Upper lobe of left lung (tissue), 6 donors: Measurements from ENCODE around the gene ARFRP1. TPM values are rescaled to one million over a fixed set of nuclear protein-coding genes. Genes with fewer than 3 reads are reported as not detected.

Experiments
- ATAC-seq, 2 donors: fragments of 200-7000 bp; cut with Tn5 transposase; one replicate each; pipeline ENCODE4 v1.9.1; 2022; ENCODE audit warnings: mild to moderate bottlenecking in 2 of 2, moderate library complexity in 2 of 2; ENCODE audit not compliant: low FRiP score in 2 of 2
- DNase-seq, 2 donors: peaks; one replicate each; pipeline ENCODE4 v3.0.0-alpha.2; 2019 to 2020
- H3K27ac ChIP-seq, 4 donors: fragments of 200-600 bp; sonication (generic); one replicate each; pipeline ENCODE4 v1.5.1; 2016 to 2019
- H3K27me3 ChIP-seq, 4 donors: fragments of 200-600 bp; sonication (generic); one replicate each; pipeline ENCODE4 v1.5.1; 2017 to 2019
- H3K36me3 ChIP-seq, 4 donors: fragments of 200-600 bp; sonication (generic); one replicate each; pipeline ENCODE4 v1.5.1; 2016 to 2019
- H3K4me1 ChIP-seq, 4 donors: fragments of 200-600 bp; sonication (generic); one replicate each; pipeline ENCODE4 v1.5.1; 2018 to 2019
- H3K4me3 ChIP-seq, 4 donors: fragments of 200-600 bp; sonication (generic); one replicate each; pipeline ENCODE4 v1.5.1; 2017 to 2019; ENCODE audit warnings: mild to moderate bottlenecking in 2 of 4, moderate library complexity in 1 of 4
- H3K9me3 ChIP-seq, 4 donors: fragments of 200-600 bp; sonication (generic); one replicate each; pipeline ENCODE4 v1.5.1; 2018 to 2019
- EP300 ChIP-seq, 4 donors: sonication (generic); formaldehyde crosslinking; IDR thresholded peaks; one replicate each; pipeline ENCODE4 v1.5.1; 2017; ENCODE audit warnings: antibody characterized with exemption in 4 of 4, control low read depth in 2 of 4
- POLR2A ChIP-seq, 4 donors: fragments of 450-650 bp; IDR thresholded peaks; one replicate each; pipeline ENCODE4 v1.5.1; 2016 to 2017; ENCODE audit warnings: antibody characterized with exemption in 4 of 4, mild to moderate bottlenecking in 2 of 4
- POLR2AphosphoS5 ChIP-seq, 2 donors: sonication (generic); formaldehyde crosslinking; IDR thresholded peaks; one replicate each; pipeline ENCODE4 v1.5.1; 2017; ENCODE audit warnings: antibody characterized with exemption in 2 of 2
- WGBS, 2 donors: methylation state at CpG; one replicate each; pipeline ENCODE4 v1.1.5; 2017 to 2018; 5-methylcytosine and 5-hydroxymethylcytosine counted together
- total RNA-seq, 6 donors: library from RNA; depleted of rRNA in 4 of 6; stranded (reverse); fragments of >200 nt in 4 of 6; gene quantifications; one replicate each; pipeline versions ENCODE4 v1.1.0 to v1.2.1, GENCODE V29; 2016 to 2021
- TF ChIP-seq, protein P1 (sequence below), 6 experiments: fragments of 450-650 bp in 4 of 6; fragments of 200-600 bp in 2 of 6; sonication (generic) in 2 of 6; IDR thresholded peaks; one replicate each; pipeline ENCODE4 v1.5.1; 2016 to 2019; ENCODE audit warnings: antibody characterized with exemption in 6 of 6
- donor health status: DM: no; HTN: no; CAD: no; lungs with moderate emphysema.
- donor health status: DM: no; HTN: yes; CAD: no; lungs with severe emphysema.

The ARFRP1 gene
- total RNA-seq, 6 donors from 2014 or later = 26.8 to 56.4 (median 46.3) TPM

DNA sequence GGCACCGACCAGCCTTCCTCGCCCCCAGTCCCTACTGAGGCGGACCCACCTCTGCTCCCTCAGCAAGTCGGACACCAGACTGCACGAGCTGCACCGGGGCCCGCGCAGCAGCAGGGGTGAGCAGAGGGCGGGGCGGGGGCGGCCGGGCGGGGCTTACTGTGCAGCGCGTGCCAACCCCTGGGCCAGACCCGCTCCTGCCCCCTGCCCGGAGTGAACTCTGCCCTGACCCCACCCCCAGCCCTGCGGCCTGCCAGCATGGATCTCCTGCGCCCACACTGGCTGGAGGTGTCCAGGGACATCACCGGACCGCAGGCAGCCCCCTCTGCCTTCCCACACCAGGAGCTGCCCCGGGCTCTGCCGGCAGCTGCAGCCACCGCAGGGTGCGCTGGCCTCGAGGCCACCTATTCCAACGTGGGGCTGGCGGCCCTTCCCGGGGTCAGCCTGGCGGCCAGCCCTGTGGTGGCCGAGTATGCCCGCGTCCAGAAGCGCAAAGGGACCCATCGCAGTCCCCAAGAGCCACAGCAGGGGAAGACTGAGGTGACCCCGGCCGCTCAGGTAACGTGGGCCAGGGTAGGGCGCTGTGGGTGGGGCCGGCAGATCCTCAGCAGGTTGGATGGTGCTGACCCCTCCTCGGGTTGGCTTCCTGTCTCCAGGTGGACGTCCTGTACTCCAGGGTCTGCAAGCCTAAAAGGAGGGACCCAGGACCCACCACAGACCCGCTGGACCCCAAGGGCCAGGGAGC, 30.3 kb upstream of the ARFRP1 start:
- Histone ChIP-seq H3K4me1 (peaks cover 38 to 57% (median 42%) of the 10 kb centered on the region in 4 donors), H3K4me3 (peak overlapping the region in 3 of 4 donors; percentile 36 to 70 (median 59)), H3K36me3 (peaks cover 3 to 50% (median 45%) of the 10 kb centered on the region in 4 donors), H3K27me3 (no peaks in the 10 kb centered on the region), H3K9me3 (no peaks in the 10 kb centered on the region), H3K27ac (peak overlapping the region; percentile 64 to 87 (median 85))
- WGBS, 2 donors = 34% methylated on average over 20 of the region's 43 CpGs; no CpG with 5 or more reads in 1 of the 2 donors
- TF ChIP-seq, protein P1, sequence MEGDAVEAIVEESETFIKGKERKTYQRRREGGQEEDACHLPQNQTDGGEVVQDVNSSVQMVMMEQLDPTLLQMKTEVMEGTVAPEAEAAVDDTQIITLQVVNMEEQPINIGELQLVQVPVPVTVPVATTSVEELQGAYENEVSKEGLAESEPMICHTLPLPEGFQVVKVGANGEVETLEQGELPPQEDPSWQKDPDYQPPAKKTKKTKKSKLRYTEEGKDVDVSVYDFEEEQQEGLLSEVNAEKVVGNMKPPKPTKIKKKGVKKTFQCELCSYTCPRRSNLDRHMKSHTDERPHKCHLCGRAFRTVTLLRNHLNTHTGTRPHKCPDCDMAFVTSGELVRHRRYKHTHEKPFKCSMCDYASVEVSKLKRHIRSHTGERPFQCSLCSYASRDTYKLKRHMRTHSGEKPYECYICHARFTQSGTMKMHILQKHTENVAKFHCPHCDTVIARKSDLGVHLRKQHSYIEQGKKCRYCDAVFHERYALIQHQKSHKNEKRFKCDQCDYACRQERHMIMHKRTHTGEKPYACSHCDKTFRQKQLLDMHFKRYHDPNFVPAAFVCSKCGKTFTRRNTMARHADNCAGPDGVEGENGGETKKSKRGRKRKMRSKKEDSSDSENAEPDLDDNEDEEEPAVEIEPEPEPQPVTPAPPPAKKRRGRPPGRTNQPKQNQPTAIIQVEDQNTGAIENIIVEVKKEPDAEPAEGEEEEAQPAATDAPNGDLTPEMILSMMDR (IDR thresholded peaks at IDR 0.05) = no peak
- TF ChIP-seq POLR2AphosphoS5 (IDR thresholded peaks at IDR 0.05) (no peak), EP300 (IDR thresholded peaks at IDR 0.05) (no peak), POLR2A (IDR thresholded peaks at IDR 0.05) (no peak)
- DNase-seq (peak in 1 of 2 donors; percentile 84), ATAC-seq (no peak)

DNA sequence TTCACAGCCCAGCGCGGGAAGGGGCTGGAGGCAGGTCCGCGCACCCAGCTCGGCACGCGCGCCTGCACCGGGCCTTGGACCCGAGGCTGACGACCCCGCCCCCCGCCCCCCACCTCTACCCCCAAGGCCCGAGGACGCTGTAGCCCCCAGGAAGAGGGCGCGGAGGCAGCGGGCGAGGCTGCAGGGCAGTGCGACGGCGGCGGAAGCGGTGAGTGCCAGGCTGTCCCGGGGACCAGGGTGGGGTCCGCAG, 29.8 kb upstream of the ARFRP1 start:
- Histone ChIP-seq H3K9me3 (no peaks in the 10 kb centered on the region), H3K27ac (peak overlapping the region in 3 of 4 donors; percentile 42 to 87 (median 86)), H3K36me3 (peaks cover 0 to 46% (median 40%) of the 10 kb centered on the region in 4 donors), H3K4me1 (peaks cover 38 to 57% (median 42%) of the 10 kb centered on the region in 4 donors), H3K4me3 (peak overlapping the region in 3 of 4 donors; percentile 36 to 70 (median 59)), H3K27me3 (no peaks in the 10 kb centered on the region)
- DNase-seq (peak in 1 of 2 donors; percentile 85), ATAC-seq (no peak)
- TF ChIP-seq, protein P1 (IDR thresholded peaks at IDR 0.05) = no peak
- TF ChIP-seq POLR2A (IDR thresholded peaks at IDR 0.05) (no peak), POLR2AphosphoS5 (IDR thresholded peaks at IDR 0.05) (no peak), EP300 (IDR thresholded peaks at IDR 0.05) (no peak)
- WGBS, 2 donors = 13% methylated on average over 8 of the region's 26 CpGs; no CpG with 5 or more reads in 1 of the 2 donors

DNA sequence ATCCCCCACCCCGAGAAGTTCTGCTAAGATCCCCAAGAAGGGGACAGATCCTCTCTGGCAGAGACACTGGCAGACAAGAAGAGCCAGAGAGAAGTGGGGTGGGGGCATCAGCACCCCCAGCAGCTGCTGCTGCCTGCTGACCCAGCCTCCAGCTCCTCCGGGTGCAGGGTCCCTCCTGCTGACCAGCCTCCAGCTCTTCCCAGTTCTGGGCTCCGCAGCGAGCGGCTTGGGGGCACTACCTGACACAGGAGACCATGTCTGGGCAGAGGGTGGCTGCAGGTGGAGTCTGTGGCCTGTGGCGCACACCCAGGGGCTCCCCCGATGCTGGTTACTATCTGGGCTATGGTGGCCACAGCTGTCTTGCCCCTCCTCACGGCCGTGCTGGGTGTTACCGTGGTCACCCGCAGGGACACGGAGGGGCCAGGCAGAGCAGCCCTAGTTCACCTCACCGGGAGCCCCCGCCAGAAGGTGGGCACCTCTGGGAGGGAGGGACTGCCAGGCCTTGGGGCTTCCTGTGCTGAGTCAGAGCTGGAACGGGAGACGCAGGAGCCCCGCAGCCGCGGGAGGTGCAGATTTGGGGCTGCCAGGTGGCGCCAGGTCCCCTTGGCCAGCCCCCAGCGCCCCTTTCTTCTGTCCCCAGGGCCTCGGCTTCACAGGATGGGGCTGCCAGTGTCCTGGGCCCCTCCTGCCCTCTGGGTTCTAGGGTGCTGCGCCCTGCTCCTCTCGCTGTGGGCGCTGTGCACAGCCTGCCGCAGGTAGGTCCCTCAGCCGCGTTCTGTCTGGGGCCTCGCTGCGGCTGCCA, 29.3 kb upstream of the ARFRP1 start:
- peak overlapping the region; percentile 18 to 87 (median 64) for H3K27ac ChIP-seq
- DNase-seq = peak in 1 of 2 donors; percentile 80
- H3K4me3 ChIP-seq = peak overlapping the region in 3 of 4 donors; percentile 36 to 70 (median 59)
- WGBS, 2 donors = 40 to 42% methylated on average over 3 to 18 of the region's 30 CpGs
- peaks cover 38 to 57% (median 41%) of the 10 kb centered on the region in 4 donors for H3K4me1 ChIP-seq
- no peak for ATAC-seq
- H3K9me3 ChIP-seq = no peaks in the 10 kb centered on the region
- no peaks in the 10 kb centered on the region for H3K27me3 ChIP-seq
- H3K36me3 ChIP-seq = peaks cover 0 to 40% (median 36%) of the 10 kb centered on the region in 4 donors
- no peak for TF ChIP-seq EP300 (IDR thresholded peaks at IDR 0.05)
- no peak for TF ChIP-seq POLR2AphosphoS5 (IDR thresholded peaks at IDR 0.05)
- TF ChIP-seq, protein P1 (IDR thresholded peaks at IDR 0.05) = no peak
- no peak for TF ChIP-seq POLR2A (IDR thresholded peaks at IDR 0.05)

DNA sequence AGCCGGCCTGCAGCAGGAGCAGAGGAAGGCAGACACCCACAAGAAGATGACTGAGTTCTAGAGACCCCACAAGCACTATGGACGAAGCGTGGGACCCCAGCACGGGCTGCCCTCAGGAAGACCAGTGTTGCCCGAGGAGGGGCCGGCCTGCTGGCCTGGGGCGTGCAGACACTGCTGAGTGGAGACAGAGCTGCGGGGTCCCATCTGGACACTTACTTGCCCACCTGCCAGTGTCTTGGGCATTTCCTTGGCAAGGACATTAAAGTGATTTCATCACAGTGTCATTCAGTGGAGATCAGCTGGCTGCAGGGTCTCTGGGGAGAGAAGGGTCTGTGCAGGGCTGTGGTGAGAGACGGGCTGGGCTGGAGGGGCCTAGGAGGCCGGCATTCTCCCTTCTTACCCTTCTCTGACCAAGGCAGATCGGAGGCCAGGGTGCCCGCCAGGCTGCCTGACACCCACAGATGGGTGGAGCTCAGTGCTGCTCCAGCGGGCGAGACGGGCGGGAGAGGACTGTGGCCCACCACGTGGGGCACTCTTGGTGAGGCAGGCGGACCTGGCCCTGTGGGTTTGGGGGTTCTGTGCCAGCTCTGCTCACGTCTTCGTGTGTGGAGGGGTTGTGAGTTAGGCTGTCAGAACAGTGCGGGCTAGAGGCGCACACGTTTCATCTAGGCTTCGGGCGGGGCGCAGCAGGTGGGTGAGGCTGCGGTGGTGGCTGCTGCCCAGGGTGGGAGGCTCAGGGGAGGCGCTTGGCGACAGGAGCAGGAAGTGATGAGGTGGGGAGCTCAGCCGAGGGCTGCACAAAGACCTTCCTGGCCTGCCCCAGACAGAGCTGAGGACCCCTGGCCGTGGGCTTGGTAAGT, 28.3 kb upstream of the ARFRP1 start, which contains the start of gene LIME1:
Gene LIME1, plus strand, starts transcription at position 806 of the 860 bp plus-strand sequence. CDS start 886 bp downstream, outside the sequence.
- H3K4me1 ChIP-seq = peaks cover 29 to 47% (median 31%) of the 10 kb centered on the region in 4 donors
- no peaks in the 10 kb centered on the region for H3K9me3 ChIP-seq
- H3K4me3 ChIP-seq = peak within 1 kb of the TSS in 3 of 4 donors; percentile 36 to 70 (median 59)
- no peaks in the 10 kb centered on the region for H3K27me3 ChIP-seq
- ATAC-seq (no peak), DNase-seq (peak in 1 of 2 donors; percentile 84)
- WGBS, 2 donors = 78 to 85% methylated on average over 6 to 31 of the region's 31 CpGs
- H3K27ac ChIP-seq = peak within 1 kb of the TSS; percentile 18 to 87 (median 64)
- no peak for TF ChIP-seq EP300 (IDR thresholded peaks at IDR 0.05)
- TF ChIP-seq, protein P1 (IDR thresholded peaks at IDR 0.05) = no peak
- no peak for TF ChIP-seq POLR2A (IDR thresholded peaks at IDR 0.05)
- no peak for TF ChIP-seq POLR2AphosphoS5 (IDR thresholded peaks at IDR 0.05)
- H3K36me3 ChIP-seq = peaks cover 0 to 34% (median 32%) of the 10 kb centered on the region in 4 donors
